Fibroblast of skin of right quadriceps (primary cell): Measurements from ENCODE around the gene YWHAG.
A peak's percentile ranks its signal among the peaks of the same experiment; 100 is the strongest.
"Not testable (repeated sequence)": the region's sequence is repeated elsewhere in the genome, so short reads cannot be mapped to it uniquely, and the experiment has no call there.

Experiments
- DNase-seq: peaks from one replicate; pipeline ENCODE4 v3.0.0-alpha.2; 2013

YWHAG gene

GRCh38 chr7:76377186-76377918 is 18.6 kb upstream of the YWHAG start:
- DNase-seq: peak; percentile 59

- no peak for DNase-seq
Measured at GRCh38 chr7:76375251-76375650, 16.5 kb upstream of the YWHAG start.

- DNase-seq: peak; percentile 62
Measured at GRCh38 chr7:76372984-76373833, 14.4 kb upstream of the YWHAG start.

GRCh38 chr7:76371396-76371795 is 12.6 kb upstream of the YWHAG start:
- no peak for DNase-seq

GRCh38 chr7:76369018-76369417 is 10.2 kb upstream of the YWHAG start:
- no peak for DNase-seq

GRCh38 chr7:76368190-76368589 is 9.4 kb upstream of the YWHAG start:
- DNase-seq: no peak

- peak; percentile 54 for DNase-seq
Measured at GRCh38 chr7:76364198-76364584, 5.4 kb upstream of the YWHAG start.

GRCh38 chr7:76363754-76364153 is 5.0 kb upstream of the YWHAG start:
- DNase-seq: not testable (repeated sequence)

- peak; percentile 31 for DNase-seq
Measured at GRCh38 chr7:76359978-76360638, 1.3 kb upstream of the YWHAG start.

GRCh38 chr7:76359111-76359977 is 553 bp upstream of the YWHAG start:
- peak; percentile 99 for DNase-seq

GRCh38 chr7:76358011-76358480 is 745 bp downstream of the YWHAG start:
- peak; percentile 40 for DNase-seq

GRCh38 chr7:76357475-76358010 is 1.2 kb downstream of the YWHAG start:
- DNase-seq: no peak

GRCh38 chr7:76356823-76357222 is 2.0 kb downstream of the YWHAG start:
- peak; percentile 21 for DNase-seq

- DNase-seq: no peak
Measured at GRCh38 chr7:76356115-76356514, 2.7 kb downstream of the YWHAG start.

- DNase-seq: no peak
Measured at GRCh38 chr7:76354981-76355730, 3.6 kb downstream of the YWHAG start.

- no peak for DNase-seq
Measured at GRCh38 chr7:76354516-76354915, 4.3 kb downstream of the YWHAG start.

GRCh38 chr7:76353744-76354143 is 5.0 kb downstream of the YWHAG start:
- DNase-seq: no peak

GRCh38 chr7:76352193-76352592 is 6.6 kb downstream of the YWHAG start:
- peak; percentile 57 for DNase-seq

- no peak for DNase-seq
Measured at GRCh38 chr7:76351372-76351771, 7.4 kb downstream of the YWHAG start.

- no peak for DNase-seq
Measured at GRCh38 chr7:76349313-76349885, 9.4 kb downstream of the YWHAG start.

- no peak for DNase-seq
Measured at GRCh38 chr7:76347710-76348109, 11.1 kb downstream of the YWHAG start.
